ENCODE data around the gene GFOD2.

DNA sequence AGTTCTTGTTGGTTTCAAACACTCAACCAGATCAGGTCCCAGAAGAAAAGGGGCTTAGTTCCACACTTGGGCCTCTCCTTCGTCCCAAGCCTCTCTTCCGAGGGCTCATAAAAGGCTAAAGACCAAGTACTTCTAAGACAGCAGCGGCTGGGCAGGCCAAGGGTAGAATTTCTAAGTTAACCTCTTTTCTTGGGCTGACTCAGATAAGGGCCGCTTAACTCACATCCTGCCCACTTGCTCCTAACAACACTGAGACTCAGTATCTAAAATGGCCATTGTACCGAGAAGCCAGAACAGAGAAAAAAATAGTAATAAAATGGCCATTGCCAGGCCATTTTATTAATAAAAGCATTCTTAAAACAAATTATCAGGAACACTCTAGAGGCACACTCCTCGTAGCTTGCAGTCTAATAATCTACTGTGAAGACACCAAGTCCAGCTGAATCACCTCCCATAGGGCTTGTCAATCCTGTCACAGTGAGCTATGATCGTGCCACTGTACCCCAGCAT lies 45.1 kb upstream of the GFOD2 start:
- TF ChIP-seq TOE1 (CRISPR knock-in tag; IDR thresholded peaks at IDR 0.05) (no peak), BRD4 (CRISPR knock-in tag; IDR thresholded peaks at IDR 0.05) (no peak)
- TF ChIP-seq, protein P1, sequence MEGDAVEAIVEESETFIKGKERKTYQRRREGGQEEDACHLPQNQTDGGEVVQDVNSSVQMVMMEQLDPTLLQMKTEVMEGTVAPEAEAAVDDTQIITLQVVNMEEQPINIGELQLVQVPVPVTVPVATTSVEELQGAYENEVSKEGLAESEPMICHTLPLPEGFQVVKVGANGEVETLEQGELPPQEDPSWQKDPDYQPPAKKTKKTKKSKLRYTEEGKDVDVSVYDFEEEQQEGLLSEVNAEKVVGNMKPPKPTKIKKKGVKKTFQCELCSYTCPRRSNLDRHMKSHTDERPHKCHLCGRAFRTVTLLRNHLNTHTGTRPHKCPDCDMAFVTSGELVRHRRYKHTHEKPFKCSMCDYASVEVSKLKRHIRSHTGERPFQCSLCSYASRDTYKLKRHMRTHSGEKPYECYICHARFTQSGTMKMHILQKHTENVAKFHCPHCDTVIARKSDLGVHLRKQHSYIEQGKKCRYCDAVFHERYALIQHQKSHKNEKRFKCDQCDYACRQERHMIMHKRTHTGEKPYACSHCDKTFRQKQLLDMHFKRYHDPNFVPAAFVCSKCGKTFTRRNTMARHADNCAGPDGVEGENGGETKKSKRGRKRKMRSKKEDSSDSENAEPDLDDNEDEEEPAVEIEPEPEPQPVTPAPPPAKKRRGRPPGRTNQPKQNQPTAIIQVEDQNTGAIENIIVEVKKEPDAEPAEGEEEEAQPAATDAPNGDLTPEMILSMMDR (CRISPR knock-in tag; IDR thresholded peaks at IDR 0.05): no peak
